ENCODE results near the gene ITGA6.
"Not testable (repeated sequence)": the region's sequence is repeated elsewhere in the genome, so short reads cannot be mapped to it uniquely, and the experiment has no call there.

Gene ITGA6

GRCh38 chr2:172516299-172516698 is 88.9 kb downstream of the ITGA6 start:
- DNase-seq (ENCODE audit: low read depth, low spot score): no peak

GRCh38 chr2:172518995-172519394 is 91.6 kb downstream of the ITGA6 start:
- DNase-seq (ENCODE audit: low read depth, low spot score): no peak

- no peak for DNase-seq (ENCODE audit: low read depth, low spot score)
Observed at GRCh38 chr2:172525601-172526000, 98.2 kb downstream of the ITGA6 start.

GRCh38 chr2:172531309-172531708 is 103.9 kb downstream of the ITGA6 start:
- no peak for DNase-seq (ENCODE audit: low read depth, low spot score)

- DNase-seq (ENCODE audit: low read depth, low spot score): not testable (repeated sequence)
Observed at GRCh38 chr2:172532461-172532860, 105.1 kb downstream of the ITGA6 start.

- DNase-seq (ENCODE audit: low read depth, low spot score): no peak
Observed at GRCh38 chr2:172533687-172534086, 106.3 kb downstream of the ITGA6 start.

GRCh38 chr2:172535119-172535518 is 107.7 kb downstream of the ITGA6 start:
- DNase-seq (ENCODE audit: low read depth, low spot score): no peak

- DNase-seq (ENCODE audit: low read depth, low spot score): not testable (repeated sequence)
Observed at GRCh38 chr2:172537851-172538250, 110.5 kb downstream of the ITGA6 start.

GRCh38 chr2:172539767-172540166 is 112.4 kb downstream of the ITGA6 start:
- DNase-seq (ENCODE audit: low read depth, low spot score): no peak

GRCh38 chr2:172540421-172540820 is 113.0 kb downstream of the ITGA6 start:
- no peak for DNase-seq (ENCODE audit: low read depth, low spot score)

GRCh38 chr2:172545408-172546075 is 118.2 kb downstream of the ITGA6 start:
- DNase-seq (ENCODE audit: low read depth, low spot score): no peak

- DNase-seq (ENCODE audit: low read depth, low spot score): no peak
Observed at GRCh38 chr2:172549131-172549530, 121.7 kb downstream of the ITGA6 start.

GRCh38 chr2:172549802-172550201 is 122.4 kb downstream of the ITGA6 start:
- DNase-seq (ENCODE audit: low read depth, low spot score): not testable (repeated sequence)

GRCh38 chr2:172550419-172550818 is 123.0 kb downstream of the ITGA6 start:
- DNase-seq (ENCODE audit: low read depth, low spot score): no peak

- no peak for DNase-seq (ENCODE audit: low read depth, low spot score)
Observed at GRCh38 chr2:172551271-172551670, 123.9 kb downstream of the ITGA6 start.

GRCh38 chr2:172552547-172553291 is 125.3 kb downstream of the ITGA6 start:
- DNase-seq (ENCODE audit: low read depth, low spot score): no peak

- DNase-seq (ENCODE audit: low read depth, low spot score): no peak
Observed at GRCh38 chr2:172554352-172555271, 127.2 kb downstream of the ITGA6 start.

GRCh38 chr2:172555272-172555521 is 127.8 kb downstream of the ITGA6 start:
- DNase-seq (ENCODE audit: low read depth, low spot score): no peak

Data from activated CD4-positive, CD25-positive, alpha-beta regulatory T cell treated with anti-CD3 and anti-CD28 coated beads, Interleukin-2, amount 50 U/mL, for 16 hours (primary cell).